Heart right ventricle (tissue), 16 donors: ENCODE results near the gene ACER3. TPM values are rescaled to one million over a fixed set of nuclear protein-coding genes. Genes with fewer than 3 reads are reported as not detected.

ENCODE experiments used
- ATAC-seq, 8 donors: fragments of 200-7000 bp; cut with Tn5 transposase; one replicate each; pipeline ENCODE4 v1.9.1; 2020; ENCODE audit warnings: mild to moderate bottlenecking in 8 of 8, moderate library complexity in 8 of 8, moderate number of reproducible peaks in 1 of 8
- DNase-seq, 2 donors: peaks; one replicate each; pipeline ENCODE4 v3.0.0-alpha.2; 2020
- H3K27ac ChIP-seq, 10 donors: fragments of 200-600 bp; sonication (generic) in 2 of 10; one replicate each; pipeline versions ENCODE4 v1.5.0 to v1.8.0; 2020 to 2022; ENCODE audit warnings: mild to moderate bottlenecking in 3 of 10
- H3K27me3 ChIP-seq, 7 donors: fragments of 200-600 bp; one replicate each; pipeline ENCODE4 v1.8.0; 2021 to 2022; ENCODE audit warnings: mild to moderate bottlenecking in 2 of 7
- H3K36me3 ChIP-seq, 9 donors: fragments of 200-600 bp; sonication (generic) in 1 of 9; one replicate each; pipeline versions ENCODE4 v1.5.0 to v1.8.0; 2020 to 2022; ENCODE audit warnings: mild to moderate bottlenecking in 2 of 9
- H3K4me1 ChIP-seq, 9 donors: fragments of 200-600 bp; sonication (generic) in 1 of 9; one replicate each; pipeline versions ENCODE4 v1.5.0 to v1.8.0; 2020 to 2022; ENCODE audit warnings: mild to moderate bottlenecking in 4 of 9
- H3K4me3 ChIP-seq, 10 donors: fragments of 200-600 bp; sonication (generic) in 2 of 10; one replicate each; pipeline versions ENCODE4 v1.5.0 to v1.8.0; 2020 to 2022; ENCODE audit warnings: mild to moderate bottlenecking in 7 of 10, moderate library complexity in 2 of 10
- H3K9me3 ChIP-seq, 11 donors: fragments of 200-600 bp in 10 of 11; sonication (generic) in 2 of 11; one replicate each; pipeline versions ENCODE4 v1.5.0 to v1.8.0; 2013 to 2022; ENCODE audit warnings: mild to moderate bottlenecking in 2 of 11, control low read depth in 1 of 11, moderate library complexity in 1 of 11
- WGBS, 2 donors: extraction: QIAGEN DNeasy Blood & Tissue Kit; methylation state at CpG; one replicate each; pipeline ENCODE4 v1.1.7; 2013; ENCODE audit warnings: inconsistent platforms in 1 of 2; 5-methylcytosine and 5-hydroxymethylcytosine counted together
- intact Hi-C, 10 donors: fragments of 100-400 bp; cut with DNase I; formaldehyde crosslinking; loops; one replicate each; pipeline versions ENCODE4 v1.11.1 to v1.14.2; 2022
- polyA plus RNA-seq, 2 donors: library from polyadenylated mRNA; stranded (reverse); fragments of 200-250 nt; gene quantifications; one replicate each; pipeline ENCODE4 v1.2.3, GENCODE V29; 2013
- total RNA-seq, 10 donors: library from RNA; stranded (reverse); fragmentation: NEBNext Ultra II Directional in 3 of 10; extraction: Animal tissue kit (Norgen Biotek cat#: 25700) in 3 of 10; gene quantifications; one replicate each; pipeline versions ENCODE4 v1.2.1 to v1.2.4, GENCODE V29; 2021 to 2023
- TF ChIP-seq, protein P1 (sequence below), 9 donors: fragments of 200-600 bp; sonication (generic) in 2 of 9; IDR thresholded peaks; one replicate each; pipeline versions ENCODE4 v1.5.0 to v1.8.0; 2021 to 2022; ENCODE audit warnings: antibody characterized with exemption in 9 of 9, mild to moderate bottlenecking in 5 of 9, moderate library complexity in 1 of 9
- donor health status: Arrhythmogenic right ventricular cardiomyopathy.
- donor health status: ischemic (EF 13 %, LVEDD 7.1; RV severe dilation, severe dysfunction).
- donor health status: healthy with polysubstance abuse.
- donor health status: DM: no; HTN: yes; CAD: no.
- donor health status: DM: no; HTN: no; CAD: no.
- donor health status: ischemic (EF 25% LVEDD 6.9; RV normal size, moderate dysfunction).
- donor health status: ischemic (EF 25% LVEDD 5.7; RV mildly dilated, moderate dysfunction).
- donor health status: healthy.
- donor health status: DM: yes; HTN: yes; CAD: no.
- donor health status: Ischemic cardiomyopathy.
- donor health status: ischemic (EF 35%, LVEDD 5.7; RV mildly dilated, moderate dysfunction).
- donor health status: nonischemic (EF 11% LVEDD 7.7; RV severe dilation, severe dysfunction).
- donor health status: DM: yes; HTN: yes; CAD: no.
- donor health status: PGD.
- donor health status: ischemic (EF 29% LVEDD 5.4; RV normal size, mild dysfunction).
- donor health status: nonischemic (EF 23%, LVEDD 6.1; RV moderate dilation, normal function).

ACER3 gene
- total and polyA plus RNA-seq, 12 donors, result 2.9 to 14.8 (median 9.6) TPM

DNA sequence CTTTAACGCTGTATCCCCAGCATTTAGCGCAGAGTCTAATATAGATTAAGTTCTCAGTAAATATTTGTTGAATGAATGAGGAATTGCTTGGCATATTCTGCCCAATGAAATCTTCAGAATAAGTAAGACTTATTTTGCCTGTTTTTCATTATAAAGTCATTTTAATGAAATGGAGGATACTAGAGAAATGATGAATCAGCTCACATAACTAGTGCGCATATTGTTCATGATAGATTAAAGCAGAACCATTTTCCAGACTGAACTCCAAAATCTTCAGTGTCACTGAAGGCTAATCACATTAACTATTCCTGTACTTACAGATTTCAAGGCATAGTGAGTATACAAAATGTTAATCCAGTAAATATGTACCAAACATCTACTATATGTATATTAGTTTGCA is 29.6 kb downstream of the ACER3 start:
- TF ChIP-seq, protein P1, sequence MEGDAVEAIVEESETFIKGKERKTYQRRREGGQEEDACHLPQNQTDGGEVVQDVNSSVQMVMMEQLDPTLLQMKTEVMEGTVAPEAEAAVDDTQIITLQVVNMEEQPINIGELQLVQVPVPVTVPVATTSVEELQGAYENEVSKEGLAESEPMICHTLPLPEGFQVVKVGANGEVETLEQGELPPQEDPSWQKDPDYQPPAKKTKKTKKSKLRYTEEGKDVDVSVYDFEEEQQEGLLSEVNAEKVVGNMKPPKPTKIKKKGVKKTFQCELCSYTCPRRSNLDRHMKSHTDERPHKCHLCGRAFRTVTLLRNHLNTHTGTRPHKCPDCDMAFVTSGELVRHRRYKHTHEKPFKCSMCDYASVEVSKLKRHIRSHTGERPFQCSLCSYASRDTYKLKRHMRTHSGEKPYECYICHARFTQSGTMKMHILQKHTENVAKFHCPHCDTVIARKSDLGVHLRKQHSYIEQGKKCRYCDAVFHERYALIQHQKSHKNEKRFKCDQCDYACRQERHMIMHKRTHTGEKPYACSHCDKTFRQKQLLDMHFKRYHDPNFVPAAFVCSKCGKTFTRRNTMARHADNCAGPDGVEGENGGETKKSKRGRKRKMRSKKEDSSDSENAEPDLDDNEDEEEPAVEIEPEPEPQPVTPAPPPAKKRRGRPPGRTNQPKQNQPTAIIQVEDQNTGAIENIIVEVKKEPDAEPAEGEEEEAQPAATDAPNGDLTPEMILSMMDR (IDR thresholded peaks at IDR 0.05), result no peak
- H3K27ac ChIP-seq, result no peak overlapping the region
- no peaks in the 10 kb centered on the region for H3K9me3 ChIP-seq
- peaks cover 0 to 43% (median 10%) of the 10 kb centered on the region in 9 donors for H3K4me1 ChIP-seq
- 98 to 99% methylated on average over 3 of the region's 3 CpGs for WGBS, 2 donors
- intact Hi-C loops, result no loop called here
- ATAC-seq (no peak), DNase-seq (no peak)
- H3K27me3 ChIP-seq, result no peaks in the 10 kb centered on the region
- H3K36me3 ChIP-seq, result no peaks in the 10 kb centered on the region
- H3K4me3 ChIP-seq, result no peak overlapping the region

DNA sequence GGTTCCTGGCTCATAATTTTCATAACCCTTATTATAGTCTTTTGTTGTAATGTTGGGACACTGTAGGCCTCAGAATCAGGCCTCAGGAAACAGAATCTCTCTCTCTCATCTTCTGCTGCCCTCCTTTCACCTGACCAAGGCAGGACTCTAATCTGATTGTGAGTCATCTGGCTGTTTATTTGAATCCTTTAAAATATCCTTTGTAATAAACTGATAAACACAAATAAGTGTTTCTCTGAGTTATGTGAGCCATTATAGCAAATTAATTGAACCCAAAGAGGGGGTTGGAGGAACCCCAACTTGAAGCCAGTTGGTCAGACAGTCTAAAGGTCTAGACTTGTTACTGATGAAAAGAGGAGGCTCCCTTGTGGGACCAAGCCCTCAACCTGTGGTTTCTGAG is 30.6 kb downstream of the ACER3 start:
- intact Hi-C loops, result no loop called here
- DNase-seq (no peak), ATAC-seq (no peak)
- TF ChIP-seq, protein P1 (IDR thresholded peaks at IDR 0.05), result no peak
- no peaks in the 10 kb centered on the region for H3K9me3 ChIP-seq
- no peaks in the 10 kb centered on the region for H3K36me3 ChIP-seq
- H3K4me1 ChIP-seq, result peaks cover 0 to 34% (median 10%) of the 10 kb centered on the region in 9 donors
- no peak overlapping the region for H3K27ac ChIP-seq
- no peaks in the 10 kb centered on the region for H3K27me3 ChIP-seq
- no peak overlapping the region for H3K4me3 ChIP-seq

DNA sequence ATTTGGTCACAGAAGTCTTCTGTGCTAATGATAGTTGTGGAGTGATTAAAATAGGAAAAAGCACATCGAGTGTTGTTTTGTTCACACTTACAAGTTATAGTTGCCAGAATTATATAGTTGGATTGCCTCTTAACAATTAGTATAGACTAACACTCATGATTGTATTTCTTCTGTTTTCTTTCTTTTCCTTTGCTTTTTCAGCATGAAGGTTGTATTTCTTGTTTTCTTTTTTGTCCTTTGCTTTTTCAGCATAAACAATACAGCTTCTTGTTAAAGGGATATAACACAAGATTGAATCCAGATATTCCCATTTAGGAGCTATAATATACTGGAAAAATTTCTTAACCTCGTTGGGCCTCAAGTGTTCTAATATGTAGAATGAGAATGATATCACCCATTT is 31.1 kb downstream of the ACER3 start:
- Histone ChIP-seq H3K36me3 (no peaks in the 10 kb centered on the region), H3K27ac (no peak overlapping the region), H3K4me3 (no peak overlapping the region), H3K4me1 (peaks cover 0 to 32% (median 10%) of the 10 kb centered on the region in 9 donors), H3K27me3 (no peaks in the 10 kb centered on the region), H3K9me3 (no peaks in the 10 kb centered on the region)
- intact Hi-C loops, result no loop called here
- no peak for DNase-seq
- TF ChIP-seq, protein P1 (IDR thresholded peaks at IDR 0.05), result no peak
- 79 to 82% methylated on average over 2 of the region's 2 CpGs for WGBS, 2 donors
- ATAC-seq, result no peak

DNA sequence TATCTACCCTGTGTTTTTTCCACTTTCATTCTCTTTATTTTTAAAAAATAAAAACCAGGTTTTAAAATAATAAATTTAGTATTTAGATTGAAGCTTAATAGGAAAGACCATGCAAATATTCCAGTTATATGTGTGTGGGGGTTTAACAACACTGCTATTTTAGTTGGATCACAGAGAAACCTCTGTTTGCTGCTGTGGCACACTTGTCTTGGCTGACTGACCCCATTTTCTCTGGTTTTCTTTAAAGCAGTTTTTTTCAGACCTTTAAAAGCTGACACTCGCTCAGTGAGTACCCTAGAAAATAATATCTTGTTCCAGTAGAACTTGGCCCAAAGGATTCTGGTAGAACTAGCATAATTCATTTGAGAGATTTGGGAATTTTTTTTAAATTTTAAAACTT is 31.6 kb downstream of the ACER3 start:
- TF ChIP-seq, protein P1 (IDR thresholded peaks at IDR 0.05), result no peak
- intact Hi-C loops, result no loop called here
- DNase-seq (no peak), ATAC-seq (no peak)
- Histone ChIP-seq H3K36me3 (no peaks in the 10 kb centered on the region), H3K4me3 (no peak overlapping the region), H3K27ac (no peak overlapping the region), H3K4me1 (peaks cover 0 to 32% (median 10%) of the 10 kb centered on the region in 9 donors), H3K27me3 (no peaks in the 10 kb centered on the region), H3K9me3 (no peaks in the 10 kb centered on the region)
- 80 to 95% methylated on average over 1 of the region's 1 CpG for WGBS, 2 donors
